OCI-LY3 (cell line): ENCODE results near the gene ADAMTS15.

Experiments used
- EZH2phosphoT487 ChIP-seq: fragments of 200-600 bp; shearing (Covaris generic); IDR thresholded peaks from 2 replicates; pipeline ENCODE4 v1.6.1; 2018; ENCODE audit warnings: antibody characterized with exemption, mixed run types, low read depth
- TF ChIP-seq, protein P1 (sequence below): fragments of 200-600, 300-600 bp; sonication (generic); IDR thresholded peaks from 2 replicates; pipeline ENCODE4 v1.5.1; 2014; ENCODE audit warnings: antibody characterized with exemption, low read length, low read depth

DNA sequence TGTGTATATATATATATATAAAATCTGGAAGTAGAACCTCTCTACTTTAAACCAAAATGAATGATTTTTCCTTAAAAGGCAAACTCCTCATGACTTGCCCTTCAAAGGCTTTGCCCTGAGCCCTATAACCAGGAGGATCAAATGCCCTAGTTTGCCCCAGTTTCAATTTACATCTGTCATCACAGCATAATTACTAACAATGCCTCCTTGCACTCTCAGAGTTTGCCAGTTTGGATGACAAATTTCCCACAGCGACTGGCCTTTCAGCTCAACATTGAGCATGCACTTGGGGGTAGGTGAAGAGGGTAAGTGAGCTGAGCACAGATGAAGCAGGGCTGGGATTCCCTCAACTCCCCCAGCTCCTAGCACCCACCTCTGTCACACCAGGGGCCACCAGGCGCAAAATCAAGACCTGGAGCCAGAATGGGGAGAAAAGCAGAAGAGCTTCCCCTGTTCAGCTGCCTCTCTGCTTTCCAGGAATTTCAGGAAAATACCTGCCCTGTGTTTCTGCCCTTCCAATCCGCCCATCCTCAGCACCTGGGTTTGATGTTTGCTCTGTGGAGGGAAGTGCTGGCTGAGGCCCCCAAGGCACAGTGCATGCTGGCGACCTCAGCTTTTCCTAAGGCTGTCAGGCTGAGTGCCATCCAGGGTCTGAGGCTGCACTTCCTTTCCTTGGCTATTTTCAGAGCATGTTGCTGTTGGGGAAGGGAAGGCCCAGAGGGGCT lies 67.5 kb downstream of the ADAMTS15 start:
- TF ChIP-seq, protein P1, sequence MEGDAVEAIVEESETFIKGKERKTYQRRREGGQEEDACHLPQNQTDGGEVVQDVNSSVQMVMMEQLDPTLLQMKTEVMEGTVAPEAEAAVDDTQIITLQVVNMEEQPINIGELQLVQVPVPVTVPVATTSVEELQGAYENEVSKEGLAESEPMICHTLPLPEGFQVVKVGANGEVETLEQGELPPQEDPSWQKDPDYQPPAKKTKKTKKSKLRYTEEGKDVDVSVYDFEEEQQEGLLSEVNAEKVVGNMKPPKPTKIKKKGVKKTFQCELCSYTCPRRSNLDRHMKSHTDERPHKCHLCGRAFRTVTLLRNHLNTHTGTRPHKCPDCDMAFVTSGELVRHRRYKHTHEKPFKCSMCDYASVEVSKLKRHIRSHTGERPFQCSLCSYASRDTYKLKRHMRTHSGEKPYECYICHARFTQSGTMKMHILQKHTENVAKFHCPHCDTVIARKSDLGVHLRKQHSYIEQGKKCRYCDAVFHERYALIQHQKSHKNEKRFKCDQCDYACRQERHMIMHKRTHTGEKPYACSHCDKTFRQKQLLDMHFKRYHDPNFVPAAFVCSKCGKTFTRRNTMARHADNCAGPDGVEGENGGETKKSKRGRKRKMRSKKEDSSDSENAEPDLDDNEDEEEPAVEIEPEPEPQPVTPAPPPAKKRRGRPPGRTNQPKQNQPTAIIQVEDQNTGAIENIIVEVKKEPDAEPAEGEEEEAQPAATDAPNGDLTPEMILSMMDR, result no peak
- TF ChIP-seq EZH2phosphoT487, result no peak
